Endometrial microvascular endothelial cells (primary cell): ENCODE results near the gene RNU6-1. TPM values are rescaled to one million over a fixed set of nuclear protein-coding genes. Genes with fewer than 3 reads are reported as not detected.

Source experiments
- in situ Hi-C: cut with HindIII; loops from 2 replicates; pipeline ENCODE4 v1.10.0; 2017; ENCODE audit warnings: low sequenced_read_pairs, low pct_unique_long_range_greater_than_20kb; ENCODE audit errors: inconsistent ontology term
- total RNA-seq: library from RNA; depleted of rRNA; stranded (reverse); fragments of >200 nt; gene quantifications from one replicate; pipeline ENCODE4 v1.2.3, GENCODE V29; 2015; ENCODE audit errors: inconsistent ontology term

The RNU6-1 gene
- total RNA-seq, 1 donor from 2014 or later = not detected

GRCh38 chr15:67835297-67836133 is 4.3 kb downstream of the RNU6-1 start:
- in situ Hi-C loops = no loop called here

- in situ Hi-C loops = no loop called here
Observed at GRCh38 chr15:67834581-67835296, 5.1 kb downstream of the RNU6-1 start.

GRCh38 chr15:67833710-67834511 is 5.9 kb downstream of the RNU6-1 start:
- in situ Hi-C loops = no loop called here

- in situ Hi-C loops = no loop called here
Observed at GRCh38 chr15:67832897-67833709, 6.7 kb downstream of the RNU6-1 start.

GRCh38 chr15:67832031-67832551 is 7.8 kb downstream of the RNU6-1 start:
- in situ Hi-C loops = no loop called here

- in situ Hi-C loops = no loop called here
Observed at GRCh38 chr15:67831363-67831762, 8.5 kb downstream of the RNU6-1 start.

- in situ Hi-C loops = no loop called here
Observed at GRCh38 chr15:67829647-67830504, 10.0 kb downstream of the RNU6-1 start.

GRCh38 chr15:67828969-67829646 is 10.7 kb downstream of the RNU6-1 start:
- in situ Hi-C loops = no loop called here

- in situ Hi-C loops = no loop called here
Observed at GRCh38 chr15:67828278-67828968, 11.4 kb downstream of the RNU6-1 start.

GRCh38 chr15:67827562-67828277 is 12.1 kb downstream of the RNU6-1 start:
- in situ Hi-C loops = no loop called here

GRCh38 chr15:67826717-67827561 is 12.9 kb downstream of the RNU6-1 start:
- in situ Hi-C loops = no loop called here

GRCh38 chr15:67825881-67826716 is 13.7 kb downstream of the RNU6-1 start:
- in situ Hi-C loops = no loop called here

GRCh38 chr15:67824976-67825880 is 14.6 kb downstream of the RNU6-1 start, which contains the start of gene SKOR1:
Gene SKOR1 (plus strand): TSS chr15:67825509. CDS start chr15:67825603, 94 bp downstream.
- in situ Hi-C loops = no loop called here
